IPS-11a (cell line): ENCODE results near the gene VAPB.

Experiments
- H3K4me3 ChIP-seq: one replicate; pipeline ENCODE4 v1.5.1; 2013; ENCODE audit warnings: low read depth, low read length, control low read depth

Gene VAPB

GRCh38 chr20:58458342-58459057 is 69.5 kb downstream of the VAPB start:
- H3K4me3 ChIP-seq = no peak overlapping the region

- H3K4me3 ChIP-seq = no peak overlapping the region
Observed at GRCh38 chr20:58459058-58459750, 70.2 kb downstream of the VAPB start.

- H3K4me3 ChIP-seq = no peak overlapping the region
Observed at GRCh38 chr20:58461104-58461503, 72.1 kb downstream of the VAPB start.

GRCh38 chr20:58461899-58462298 is 72.9 kb downstream of the VAPB start:
- H3K4me3 ChIP-seq = no peak overlapping the region

- H3K4me3 ChIP-seq = no peak overlapping the region
Observed at GRCh38 chr20:58463256-58463655, 74.2 kb downstream of the VAPB start.

- no peak overlapping the region for H3K4me3 ChIP-seq
Observed at GRCh38 chr20:58464838-58465237, 75.8 kb downstream of the VAPB start.

- H3K4me3 ChIP-seq = no peak overlapping the region
Observed at GRCh38 chr20:58466095-58466708, 77.2 kb downstream of the VAPB start.

GRCh38 chr20:58466729-58467571 is 77.9 kb downstream of the VAPB start:
- H3K4me3 ChIP-seq = no peak overlapping the region

GRCh38 chr20:58467572-58468527 is 78.8 kb downstream of the VAPB start:
- no peak overlapping the region for H3K4me3 ChIP-seq

- no peak overlapping the region for H3K4me3 ChIP-seq
Observed at GRCh38 chr20:58469616-58470015, 80.6 kb downstream of the VAPB start.

- H3K4me3 ChIP-seq = no peak overlapping the region
Observed at GRCh38 chr20:58470336-58471192, 81.5 kb downstream of the VAPB start.

GRCh38 chr20:58471193-58472164 is 82.5 kb downstream of the VAPB start:
- no peak overlapping the region for H3K4me3 ChIP-seq

- no peak overlapping the region for H3K4me3 ChIP-seq
Observed at GRCh38 chr20:58472273-58473018, 83.4 kb downstream of the VAPB start.

GRCh38 chr20:58473453-58474425 is 84.7 kb downstream of the VAPB start:
- no peak overlapping the region for H3K4me3 ChIP-seq

- H3K4me3 ChIP-seq = no peak overlapping the region
Observed at GRCh38 chr20:58475466-58475865, 86.4 kb downstream of the VAPB start.

GRCh38 chr20:58478141-58478805 is 89.2 kb downstream of the VAPB start:
- H3K4me3 ChIP-seq = no peak overlapping the region
